GM12878 (cell line): ENCODE measurements around the gene GIMAP2. TPM values are rescaled to one million over a fixed set of nuclear protein-coding genes. Genes with fewer than 3 reads are reported as not detected.

Experiments
- ATAC-seq: fragments of 200-7000 bp; cut with Tn5 transposase; 3 replicates; pipeline ENCODE4 v1.9.1; 2020; ENCODE audit warnings: mild to moderate bottlenecking, moderate library complexity
- BruUV-seq: library from RNA; stranded (reverse); fragments of 400-500 nt; replicated peaks from 2 replicates; lab custom pipeline; 2021; lab: Mats Ljungman, UMichigan
- CTCF ChIA-PET: fragments of 300-600 bp; sonication (Branson Sonifier 250); formaldehyde crosslinking; extraction: SDS; loops from one replicate; lab custom pipeline; 2021; ENCODE audit warnings: inconsistent platforms; lab: Yijun Ruan, JAX
- POLR2A ChIA-PET: fragments of 350-600 bp; formaldehyde crosslinking; extraction: SDS; loops from one replicate; lab custom pipeline; 2021; ENCODE audit warnings: inconsistent platforms; lab: Charles Lee
- RAD21 ChIA-PET: fragments of 300-600 bp; sonication (Branson Sonifier 250); formaldehyde crosslinking; loops from one replicate; lab custom pipeline; 2023; ENCODE audit warnings: antibody characterized with exemption; ENCODE audit not compliant: unreplicated experiment; lab: Charles Lee
- SMC1A ChIA-PET: fragments of 300-600 bp; sonication (Branson Sonifier 250); formaldehyde crosslinking; loops from one replicate; lab custom pipeline; 2023; ENCODE audit not compliant: unreplicated experiment, uncharacterized antibody; lab: Charles Lee
- DNase-seq: peaks from one replicate; pipeline ENCODE4 v3.0.0-alpha.2; 2011; ENCODE audit warnings: low read depth, low spot score
- FAIRE-seq: peaks from 3 replicates; lab custom pipeline; 2011; peaks lifted over from hg19 to GRCh38; lab: Jason Lieb, UNC
- H2AFZ ChIP-seq: 2 replicates; pipeline ENCODE4 v1.6.0; 2011; ENCODE audit warnings: low read depth, low read length, control low read depth; ENCODE audit not compliant: control insufficient read depth
- H3K27ac ChIP-seq: 2 replicates; pipeline ENCODE4 v1.5.1; 2011; ENCODE audit warnings: control low read depth; ENCODE audit not compliant: control insufficient read depth, insufficient read depth
- H3K27me3 ChIP-seq, 2 experiments: replicated peaks in 1 of 2; 2 replicates each; pipeline versions ENCODE4 v1.6.0 to v1.6.1; 2011; ENCODE audit warnings: low read length in 1 of 2; ENCODE audit not compliant: control insufficient read depth in 2 of 2, insufficient read depth in 2 of 2
- H3K36me3 ChIP-seq, 2 experiments: 2 replicates each; pipeline ENCODE4 v1.5.1; 2011; ENCODE audit warnings: low read length in 1 of 2; ENCODE audit not compliant: control insufficient read depth in 2 of 2, insufficient read depth in 2 of 2
- H3K4me1 ChIP-seq: 2 replicates; pipeline ENCODE4 v1.6.1; 2011; ENCODE audit warnings: mild to moderate bottlenecking, low read length, moderate library complexity, mixed read lengths; ENCODE audit not compliant: control insufficient read depth, insufficient read depth
- H3K4me2 ChIP-seq: 2 replicates; pipeline ENCODE4 v1.6.0; 2011; ENCODE audit warnings: control low read depth; ENCODE audit not compliant: control insufficient read depth, insufficient read depth
- H3K4me3 ChIP-seq: fragments of 200-600 bp; sonication (generic); 2 replicates; pipeline ENCODE4 v1.5.1; 2016
- H3K79me2 ChIP-seq: 2 replicates; pipeline ENCODE4 v1.6.0; 2011; ENCODE audit warnings: low read length; ENCODE audit not compliant: control insufficient read depth, insufficient read depth
- H3K9ac ChIP-seq: 2 replicates; pipeline ENCODE4 v1.8.0; 2011; ENCODE audit warnings: low read length, control low read depth, mixed read lengths; ENCODE audit not compliant: control insufficient read depth, insufficient read depth
- H3K9me3 ChIP-seq: replicated peaks from 3 replicates; pipeline ENCODE4 v1.5.1; 2011; ENCODE audit warnings: mild to moderate bottlenecking, low read length; ENCODE audit not compliant: control insufficient read depth, insufficient read depth
- H4K20me1 ChIP-seq: 2 replicates; pipeline ENCODE4 v1.6.0; 2011; ENCODE audit not compliant: control insufficient read depth, insufficient read depth
- BRCA1 ChIP-seq: IDR thresholded peaks from 2 replicates; pipeline ENCODE4 v1.6.1; 2011; ENCODE audit warnings: low read depth, low read length, improper control_type of control experiment
- EP300 ChIP-seq, 2 experiments: fragments of 150-350 bp in 1 of 2; IDR thresholded peaks; 2 replicates each; pipeline ENCODE4 v1.6.1; 2011 to 2012; ENCODE audit warnings: low read depth in 2 of 2, low read length in 2 of 2, borderline replicate concordance in 1 of 2, improper control_type of control experiment in 1 of 2, inconsistent platforms in 1 of 2; ENCODE audit not compliant: control insufficient read depth in 1 of 2
- MEF2B ChIP-seq: fragments of 450-650 bp; IDR thresholded peaks from 2 replicates; pipeline ENCODE4 v1.6.1; 2018; ENCODE audit warnings: mild to moderate bottlenecking, moderate library complexity; ENCODE audit not compliant: partially characterized antibody, poor library complexity, severe bottlenecking
- NR2C1 ChIP-seq: fragments of 450-650 bp; IDR thresholded peaks from 2 replicates; pipeline ENCODE4 v1.6.1; 2017; ENCODE audit warnings: antibody characterized with exemption, mild to moderate bottlenecking, moderate library complexity
- PAX8 ChIP-seq: fragments of 450-650 bp; IDR thresholded peaks from 2 replicates; pipeline ENCODE4 v1.6.1; 2017; ENCODE audit warnings: mild to moderate bottlenecking, moderate library complexity
- POLR2A ChIP-seq: IDR thresholded peaks from 2 replicates; pipeline ENCODE4 v1.6.1; 2011; ENCODE audit warnings: low read depth, mild to moderate bottlenecking, low read length
- SMAD5 ChIP-seq: IDR thresholded peaks from 2 replicates; pipeline ENCODE4 v1.6.1; 2016; ENCODE audit warnings: antibody characterized with exemption, low read depth
- STAT3 ChIP-seq: IDR thresholded peaks from 2 replicates; pipeline ENCODE4 v1.6.1; 2011; ENCODE audit warnings: low read depth, low read length, improper control_type of control experiment
- YY1 ChIP-seq: IDR thresholded peaks from 2 replicates; pipeline ENCODE4 v1.6.1; 2011; ENCODE audit warnings: low read depth, mild to moderate bottlenecking, low read length
- ZNF217 ChIP-seq: fragments of 450-650 bp; IDR thresholded peaks from 2 replicates; pipeline ENCODE4 v1.6.1; 2017; ENCODE audit warnings: antibody characterized with exemption, mild to moderate bottlenecking
- ZNF24 ChIP-seq: fragments of 450-650 bp; IDR thresholded peaks from 2 replicates; pipeline ENCODE4 v1.6.1; 2017; ENCODE audit warnings: antibody characterized with exemption, mild to moderate bottlenecking
- ZNF384 ChIP-seq: IDR thresholded peaks from 2 replicates; pipeline ENCODE4 v1.6.1; 2012; ENCODE audit warnings: low read depth, mild to moderate bottlenecking, low read length, improper control_type of control experiment, borderline replicate concordance
- WGBS: methylation state at CpG from one replicate; pipeline ENCODE4 v1.1.6; 2016; ENCODE audit warnings: low lambda C conversion rate; ENCODE audit not compliant: insufficient replicate concordance, insufficient coverage; ENCODE audit errors: missing lambda C conversion rate; 5-methylcytosine and 5-hydroxymethylcytosine counted together
- in situ Hi-C: fragments of 300-500 bp; cut with MboI; formaldehyde crosslinking; loops from 9 replicates; pipeline ENCODE4 v1.14.3; 2018; ENCODE audit warnings: mixed read lengths
- intact Hi-C: fragments of 100-400 bp; cut with micrococcal nuclease; formaldehyde crosslinking; loops from one replicate; pipeline ENCODE4 v1.14.2; 2022; ENCODE audit not compliant: unreplicated experiment
- polyA plus RNA-seq, 11 experiments: library from polyadenylated mRNA; depleted of rRNA in 4 of 11; unstranded in 6 of 11; stranded (reverse) in 5 of 11; fragments of >200 nt; fragmentation: Nextera tagmentation in 4 of 11; fragmentation: Illumina TruSeq in 1 of 11; extraction: Ambion mirVana in 4 of 11; extraction: Trizol in 1 of 11; gene quantifications; 1 replicate in 1 of 11; 2 replicates in 10 of 11; pipeline versions ENCODE4 v1.2.1 to v1.2.3, GENCODE V29; 2011 to 2016; ENCODE audit warnings: inconsistent platforms in 2 of 11, missing spikeins in 2 of 11, low read depth in 1 of 11
- total RNA-seq, 4 experiments: library from RNA; depleted of rRNA in 3 of 4; stranded (reverse); fragments of >200 nt in 3 of 4; fragmentation: Illumina TruSeq in 1 of 4; extraction: Trizol in 1 of 4; gene quantifications; 2 replicates each; pipeline versions ENCODE4 v1.2.1 to v1.2.3, GENCODE V29; 2013 to 2021
- TF ChIP-seq, protein P1 (sequence below): fragments of 450-650 bp; formaldehyde crosslinking; IDR thresholded peaks from 2 replicates; pipeline ENCODE4 v1.4.0; 2020; ENCODE audit warnings: mild to moderate bottlenecking, moderate library complexity
- TF ChIP-seq, protein P2 (sequence below): fragments of 450-650 bp; IDR thresholded peaks from 2 replicates; pipeline ENCODE4 v1.6.1; 2017; ENCODE audit warnings: mild to moderate bottlenecking, moderate library complexity
- TF ChIP-seq, protein P3 (sequence below): IDR thresholded peaks from 2 replicates; pipeline ENCODE4 v1.6.1; 2012; ENCODE audit warnings: low read depth, low read length, improper control_type of control experiment

The GIMAP2 gene
- total and polyA plus RNA-seq, 10 of the 15 experiments (the other 5 are each of a cell fraction or from before 2014, with no cell fraction given) = 21.3 to 102 (median 31.8) TPM

DNA sequence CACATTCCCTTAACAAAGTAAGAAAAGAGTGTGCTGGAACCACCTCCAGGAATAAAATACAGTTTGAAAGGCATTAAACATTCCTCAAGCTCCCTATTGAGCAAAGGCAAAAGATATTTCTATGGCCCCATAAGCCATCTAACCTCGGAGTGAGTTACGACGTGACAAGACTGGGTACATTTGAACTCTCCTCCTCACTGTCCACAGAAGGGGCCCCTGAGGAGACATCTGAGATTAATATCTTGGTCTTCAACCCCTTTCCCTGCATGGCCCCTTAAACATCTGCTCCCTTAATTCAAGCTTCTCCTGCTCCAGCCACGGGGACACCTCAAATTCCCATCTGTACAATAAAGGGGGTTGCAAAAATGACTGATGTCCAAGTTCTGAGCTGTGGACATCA lies 31.4 kb downstream of the GIMAP2 start:
- ChIA-PET RAD21 (no interaction called here), POLR2A (no interaction called here), SMC1A (interaction anchor here (1.8 kb wide), 1 partner anchor 48 kb away, joined by 7 read pairs; no protein-coding TSS in a partner anchor), CTCF (interaction anchor here (1.2 kb wide), 1 partner anchor 40 kb away, joined by 3 read pairs; no protein-coding TSS in a partner anchor)
- Histone ChIP-seq H2AFZ (peak overlapping the region; percentile 70), H3K4me2 (peak overlapping the region; percentile 56), H3K9me3 (no peaks in the 10 kb centered on the region; the same call in 1 of the 3 replicates), H3K79me2 (peaks cover 8% of the 10 kb centered on the region), H4K20me1 (no peaks in the 10 kb centered on the region), H3K36me3 (peaks cover 0 to 1% of the 10 kb centered on the region in 2 experiments; a peak in 1 of 4 replicates), H3K27me3 (no peaks in the 10 kb centered on the region), H3K27ac (peak overlapping the region; percentile 37), H3K4me1 (peaks cover 7% of the 10 kb centered on the region), H3K4me3 (peak overlapping the region; percentile 74), H3K9ac (peak overlapping the region; percentile 73)
- FAIRE-seq (no peak), ATAC-seq (no peak), DNase-seq (no peak)
- in situ Hi-C loops (no loop called here), intact Hi-C loops (no loop called here)
- TSS peak; percentile 62 for BruUV-seq
- 84% methylated on average over 4 of the region's 4 CpGs for WGBS
- TF ChIP-seq ZNF217 (no peak), NR2C1 (no peak), EP300 (IDR thresholded peaks at IDR 0.05; ENCODE audit: borderline replicate concordance in 1 of 2, control insufficient read depth in 1 of 2, low read depth in 2 of 2, low read length in 2 of 2) (no peak), BRCA1 (no peak), SMAD5 (no peak), ZNF384 (no peak), STAT3 (no peak), YY1 (no peak), ZNF24 (no peak), MEF2B (no peak), PAX8 (no peak), POLR2A (no peak)
- TF ChIP-seq, protein P1, sequence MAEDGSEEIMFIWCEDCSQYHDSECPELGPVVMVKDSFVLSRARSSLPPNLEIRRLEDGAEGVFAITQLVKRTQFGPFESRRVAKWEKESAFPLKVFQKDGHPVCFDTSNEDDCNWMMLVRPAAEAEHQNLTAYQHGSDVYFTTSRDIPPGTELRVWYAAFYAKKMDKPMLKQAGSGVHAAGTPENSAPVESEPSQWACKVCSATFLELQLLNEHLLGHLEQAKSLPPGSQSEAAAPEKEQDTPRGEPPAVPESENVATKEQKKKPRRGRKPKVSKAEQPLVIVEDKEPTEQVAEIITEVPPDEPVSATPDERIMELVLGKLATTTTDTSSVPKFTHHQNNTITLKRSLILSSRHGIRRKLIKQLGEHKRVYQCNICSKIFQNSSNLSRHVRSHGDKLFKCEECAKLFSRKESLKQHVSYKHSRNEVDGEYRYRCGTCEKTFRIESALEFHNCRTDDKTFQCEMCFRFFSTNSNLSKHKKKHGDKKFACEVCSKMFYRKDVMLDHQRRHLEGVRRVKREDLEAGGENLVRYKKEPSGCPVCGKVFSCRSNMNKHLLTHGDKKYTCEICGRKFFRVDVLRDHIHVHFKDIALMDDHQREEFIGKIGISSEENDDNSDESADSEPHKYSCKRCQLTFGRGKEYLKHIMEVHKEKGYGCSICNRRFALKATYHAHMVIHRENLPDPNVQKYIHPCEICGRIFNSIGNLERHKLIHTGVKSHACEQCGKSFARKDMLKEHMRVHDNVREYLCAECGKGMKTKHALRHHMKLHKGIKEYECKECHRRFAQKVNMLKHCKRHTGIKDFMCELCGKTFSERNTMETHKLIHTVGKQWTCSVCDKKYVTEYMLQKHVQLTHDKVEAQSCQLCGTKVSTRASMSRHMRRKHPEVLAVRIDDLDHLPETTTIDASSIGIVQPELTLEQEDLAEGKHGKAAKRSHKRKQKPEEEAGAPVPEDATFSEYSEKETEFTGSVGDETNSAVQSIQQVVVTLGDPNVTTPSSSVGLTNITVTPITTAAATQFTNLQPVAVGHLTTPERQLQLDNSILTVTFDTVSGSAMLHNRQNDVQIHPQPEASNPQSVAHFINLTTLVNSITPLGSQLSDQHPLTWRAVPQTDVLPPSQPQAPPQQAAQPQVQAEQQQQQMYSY = no peak
- TF ChIP-seq, protein P2, sequence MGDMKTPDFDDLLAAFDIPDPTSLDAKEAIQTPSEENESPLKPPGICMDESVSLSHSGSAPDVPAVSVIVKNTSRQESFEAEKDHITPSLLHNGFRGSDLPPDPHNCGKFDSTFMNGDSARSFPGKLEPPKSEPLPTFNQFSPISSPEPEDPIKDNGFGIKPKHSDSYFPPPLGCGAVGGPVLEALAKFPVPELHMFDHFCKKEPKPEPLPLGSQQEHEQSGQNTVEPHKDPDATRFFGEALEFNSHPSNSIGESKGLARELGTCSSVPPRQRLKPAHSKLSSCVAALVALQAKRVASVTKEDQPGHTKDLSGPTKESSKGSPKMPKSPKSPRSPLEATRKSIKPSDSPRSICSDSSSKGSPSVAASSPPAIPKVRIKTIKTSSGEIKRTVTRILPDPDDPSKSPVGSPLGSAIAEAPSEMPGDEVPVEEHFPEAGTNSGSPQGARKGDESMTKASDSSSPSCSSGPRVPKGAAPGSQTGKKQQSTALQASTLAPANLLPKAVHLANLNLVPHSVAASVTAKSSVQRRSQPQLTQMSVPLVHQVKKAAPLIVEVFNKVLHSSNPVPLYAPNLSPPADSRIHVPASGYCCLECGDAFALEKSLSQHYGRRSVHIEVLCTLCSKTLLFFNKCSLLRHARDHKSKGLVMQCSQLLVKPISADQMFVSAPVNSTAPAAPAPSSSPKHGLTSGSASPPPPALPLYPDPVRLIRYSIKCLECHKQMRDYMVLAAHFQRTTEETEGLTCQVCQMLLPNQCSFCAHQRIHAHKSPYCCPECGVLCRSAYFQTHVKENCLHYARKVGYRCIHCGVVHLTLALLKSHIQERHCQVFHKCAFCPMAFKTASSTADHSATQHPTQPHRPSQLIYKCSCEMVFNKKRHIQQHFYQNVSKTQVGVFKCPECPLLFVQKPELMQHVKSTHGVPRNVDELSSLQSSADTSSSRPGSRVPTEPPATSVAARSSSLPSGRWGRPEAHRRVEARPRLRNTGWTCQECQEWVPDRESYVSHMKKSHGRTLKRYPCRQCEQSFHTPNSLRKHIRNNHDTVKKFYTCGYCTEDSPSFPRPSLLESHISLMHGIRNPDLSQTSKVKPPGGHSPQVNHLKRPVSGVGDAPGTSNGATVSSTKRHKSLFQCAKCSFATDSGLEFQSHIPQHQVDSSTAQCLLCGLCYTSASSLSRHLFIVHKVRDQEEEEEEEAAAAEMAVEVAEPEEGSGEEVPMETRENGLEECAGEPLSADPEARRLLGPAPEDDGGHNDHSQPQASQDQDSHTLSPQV = no peak
- TF ChIP-seq, protein P3, sequence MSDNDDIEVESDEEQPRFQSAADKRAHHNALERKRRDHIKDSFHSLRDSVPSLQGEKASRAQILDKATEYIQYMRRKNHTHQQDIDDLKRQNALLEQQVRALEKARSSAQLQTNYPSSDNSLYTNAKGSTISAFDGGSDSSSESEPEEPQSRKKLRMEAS = no peak
